KMS-11 (cell line): ENCODE data around the gene CTNNA3.

Source experiments
- H2AFZ ChIP-seq: fragments of 200-600 bp; sonication (generic); 2 replicates; pipeline ENCODE4 v1.6.1; 2016; ENCODE audit warnings: antibody characterized with exemption, mixed run types, low read depth
- H3K27ac ChIP-seq: fragments of 200-600 bp; sonication (generic); 2 replicates; pipeline ENCODE4 v1.6.1; 2016; ENCODE audit warnings: mild to moderate bottlenecking, mixed run types
- H3K27me3 ChIP-seq: fragments of 200-600 bp; sonication (generic); 2 replicates; pipeline ENCODE4 v1.6.1; 2017; ENCODE audit warnings: mild to moderate bottlenecking, low read depth, mixed run types, moderate library complexity; ENCODE audit not compliant: insufficient read depth
- H3K36me3 ChIP-seq: fragments of 200-600 bp; sonication (generic); 2 replicates; pipeline ENCODE4 v1.6.1; 2017; ENCODE audit warnings: mild to moderate bottlenecking, mixed run types; ENCODE audit not compliant: insufficient read depth
- H3K4me1 ChIP-seq: fragments of 200-600 bp; sonication (generic); 2 replicates; pipeline ENCODE4 v1.6.1; 2016; ENCODE audit warnings: mild to moderate bottlenecking, low read depth, mixed run types; ENCODE audit not compliant: poor library complexity, severe bottlenecking
- H3K4me2 ChIP-seq: fragments of 200-600 bp; sonication (generic); 2 replicates; pipeline ENCODE4 v1.7.0; 2016; ENCODE audit warnings: mild to moderate bottlenecking, mixed run types
- H3K4me3 ChIP-seq: fragments of 200-600 bp; sonication (generic); IDR thresholded peaks from 2 replicates; pipeline ENCODE4 v1.6.1; 2017; ENCODE audit warnings: low read depth, low read length, mixed read lengths; ENCODE audit not compliant: insufficient read depth
- H3K79me2 ChIP-seq: fragments of 200-600 bp; sonication (generic); 2 replicates; pipeline ENCODE4 v1.6.1; 2016; ENCODE audit warnings: low read depth, mixed run types; ENCODE audit not compliant: insufficient read depth
- H3K9ac ChIP-seq: fragments of 200-600 bp; sonication (generic); 2 replicates; pipeline ENCODE4 v1.6.1; 2016; ENCODE audit warnings: mild to moderate bottlenecking, mixed run types
- H4K20me1 ChIP-seq: fragments of 200-600 bp; sonication (generic); 2 replicates; pipeline ENCODE4 v1.6.1; 2016; ENCODE audit warnings: mild to moderate bottlenecking, mixed run types; ENCODE audit not compliant: insufficient read depth
- CTCF ChIP-seq: fragments of 200-600 bp; sonication (generic); conservative IDR thresholded peaks from 2 replicates; pipeline ENCODE4 v1.6.1; 2017; ENCODE audit warnings: low read depth, mild to moderate bottlenecking, antibody characterized with exemption, low read length, moderate library complexity, mixed read lengths

CTNNA3 gene

DNA sequence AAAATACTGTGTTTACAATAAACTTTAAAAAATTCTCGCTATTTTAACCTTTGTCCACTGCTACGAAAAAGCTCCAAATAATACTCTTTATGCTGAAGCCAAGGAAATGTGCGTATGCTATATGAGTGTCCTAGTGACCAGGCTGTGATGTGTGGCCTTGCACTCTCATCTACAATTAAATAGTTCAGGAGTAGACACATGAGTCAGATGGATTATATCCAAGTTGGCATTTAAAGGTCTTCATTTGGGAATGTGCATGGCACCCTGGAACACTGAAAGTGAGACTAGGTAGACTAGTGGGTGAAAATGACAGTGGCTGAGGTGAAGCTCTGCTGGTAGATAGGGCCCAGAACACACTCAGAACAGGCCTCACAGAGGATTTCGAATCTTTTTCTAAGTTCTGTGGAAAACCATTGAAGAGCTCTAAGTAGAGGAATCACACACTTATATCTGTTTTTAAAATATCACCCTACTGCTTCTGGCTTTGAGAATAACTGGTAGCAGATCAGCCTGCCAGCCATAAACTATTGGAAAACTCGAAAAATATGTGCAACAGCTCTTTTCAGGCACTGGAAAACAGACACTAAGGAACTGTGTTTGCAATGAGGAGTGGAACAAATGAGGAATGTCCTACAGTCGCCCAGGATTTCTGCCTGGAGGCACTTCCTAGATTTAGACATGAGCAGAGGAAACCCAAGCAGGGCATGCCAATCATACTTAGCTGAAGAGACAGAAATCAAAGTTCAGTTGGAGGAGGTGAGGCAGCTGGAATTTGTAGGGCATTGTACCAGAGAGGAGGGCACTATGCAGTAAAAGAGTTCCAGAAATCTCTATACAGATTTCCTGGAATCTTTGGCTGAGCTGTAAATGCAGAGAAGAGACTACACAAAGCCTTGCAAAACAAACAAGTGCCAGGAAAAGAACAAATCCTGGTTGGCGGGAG is 1374.0 kb downstream of the CTNNA3 start:
- Histone ChIP-seq H2AFZ (no peak overlapping the region), H3K4me2 (no peak overlapping the region), H3K9ac (no peak overlapping the region), H3K4me3 (no peak overlapping the region), H3K27me3 (no peaks in the 10 kb centered on the region), H3K36me3 (no peaks in the 10 kb centered on the region), H3K4me1 (no peaks in the 10 kb centered on the region), H3K79me2 (no peaks in the 10 kb centered on the region), H3K27ac (no peak overlapping the region), H4K20me1 (no peaks in the 10 kb centered on the region)
- no peak for TF ChIP-seq CTCF

GRCh38 chr10:66318761-66319160 is 1377.2 kb downstream of the CTNNA3 start:
- Histone ChIP-seq H3K4me3 (no peak overlapping the region), H3K36me3 (no peaks in the 10 kb centered on the region), H4K20me1 (no peaks in the 10 kb centered on the region), H3K4me2 (no peak overlapping the region), H3K27ac (no peak overlapping the region), H3K27me3 (no peaks in the 10 kb centered on the region), H3K79me2 (no peaks in the 10 kb centered on the region), H3K9ac (no peak overlapping the region), H2AFZ (no peak overlapping the region), H3K4me1 (no peaks in the 10 kb centered on the region)
- TF ChIP-seq CTCF = no peak

GRCh38 chr10:66307826-66308225 is 1388.2 kb downstream of the CTNNA3 start:
- Histone ChIP-seq H2AFZ (no peak overlapping the region), H3K4me1 (no peaks in the 10 kb centered on the region), H3K27ac (no peak overlapping the region), H3K4me3 (no peak overlapping the region), H3K27me3 (no peaks in the 10 kb centered on the region), H3K9ac (no peak overlapping the region), H3K4me2 (no peak overlapping the region), H3K79me2 (no peaks in the 10 kb centered on the region), H3K36me3 (no peaks in the 10 kb centered on the region), H4K20me1 (no peaks in the 10 kb centered on the region)
- no peak for TF ChIP-seq CTCF

GRCh38 chr10:66301078-66301477 is 1394.9 kb downstream of the CTNNA3 start:
- Histone ChIP-seq H4K20me1 (no peaks in the 10 kb centered on the region), H3K4me1 (no peaks in the 10 kb centered on the region), H3K4me3 (no peak overlapping the region), H3K9ac (no peak overlapping the region), H3K36me3 (no peaks in the 10 kb centered on the region), H3K27ac (no peak overlapping the region), H3K79me2 (no peaks in the 10 kb centered on the region), H3K27me3 (no peaks in the 10 kb centered on the region), H3K4me2 (no peak overlapping the region), H2AFZ (no peak overlapping the region)
- no peak for TF ChIP-seq CTCF
